PC-9 (cell line): ENCODE results near the gene NADSYN1. TPM values are rescaled to one million over a fixed set of nuclear protein-coding genes. Genes with fewer than 3 reads are reported as not detected.

Experiments
- BruUV-seq: library from RNA; stranded (reverse); fragments of 400-500 nt; replicated peaks from 2 replicates; lab custom pipeline; 2021; lab: Mats Ljungman, UMichigan
- CTCF ChIA-PET: fragments of 300-600 bp; sonication (Branson Sonifier 250); formaldehyde crosslinking; loops from one replicate; lab custom pipeline; 2022; ENCODE audit warnings: antibody characterized with exemption; lab: Charles Lee
- POLR2A ChIA-PET: fragments of 300-600 bp; sonication (Branson Sonifier 250); formaldehyde crosslinking; loops from one replicate; lab custom pipeline; 2022; ENCODE audit warnings: antibody characterized with exemption; ENCODE audit not compliant: unreplicated experiment; lab: Charles Lee
- DNase-seq, 2 experiments: peaks; one replicate each; pipeline versions ENCODE4 v3.0.0 to v3.0.0-alpha.2; 2015 to 2022; ENCODE audit warnings: mixed read lengths in 1 of 2
- H2AFZ ChIP-seq: fragments of 200-600 bp; sonication (generic); 2 replicates; pipeline ENCODE4 v1.8.1; 2017; ENCODE audit warnings: antibody characterized with exemption
- H3F3A ChIP-seq: fragments of 200-600 bp; sonication (generic); 2 replicates; pipeline ENCODE4 v1.8.1; 2017; ENCODE audit warnings: antibody characterized with exemption, mild to moderate bottlenecking, low read depth; ENCODE audit not compliant: insufficient read depth
- H3K27ac ChIP-seq: fragments of 200-600 bp; sonication (generic); 2 replicates; pipeline ENCODE4 v1.6.1; 2016; ENCODE audit warnings: mixed run types
- H3K27me3 ChIP-seq: fragments of 200-600 bp; sonication (generic); 2 replicates; pipeline ENCODE4 v1.6.1; 2016; ENCODE audit warnings: low read depth, mixed run types; ENCODE audit not compliant: insufficient read depth
- H3K36me3 ChIP-seq: fragments of 200-600 bp; sonication (generic); 2 replicates; pipeline ENCODE4 v1.6.1; 2016; ENCODE audit warnings: low read depth, mixed run types
- H3K4me1 ChIP-seq: fragments of 200-600 bp; sonication (generic); replicated peaks from 2 replicates; pipeline ENCODE4 v1.6.1; 2016; ENCODE audit warnings: mixed run types; ENCODE audit not compliant: insufficient read depth
- H3K4me2 ChIP-seq: fragments of 200-600 bp; sonication (generic); 2 replicates; pipeline ENCODE4 v1.6.1; 2017; ENCODE audit warnings: mixed run types
- H3K4me3 ChIP-seq: fragments of 200-600 bp; sonication (generic); 2 replicates; pipeline ENCODE4 v1.6.1; 2016; ENCODE audit warnings: mixed run types
- H3K79me2 ChIP-seq: fragments of 200-600 bp; sonication (generic); 2 replicates; pipeline ENCODE4 v1.6.1; 2017; ENCODE audit warnings: low read depth, mixed run types
- H3K9me2 ChIP-seq: fragments of 200-600 bp; sonication (generic); 2 replicates; pipeline ENCODE4 v1.8.1; 2017; ENCODE audit warnings: mild to moderate bottlenecking; ENCODE audit not compliant: insufficient read depth
- H3K9me3 ChIP-seq: fragments of 200-600 bp; sonication (generic); 2 replicates; pipeline ENCODE4 v1.8.1; 2016; ENCODE audit warnings: low read depth; ENCODE audit not compliant: insufficient read depth
- H4K20me1 ChIP-seq: fragments of 200-600 bp; sonication (generic); 2 replicates; pipeline ENCODE4 v1.8.1; 2017; ENCODE audit not compliant: insufficient read depth
- EZH2 ChIP-seq: fragments of 200-600 bp; sonication (generic); IDR thresholded peaks from 2 replicates; pipeline ENCODE4 v1.8.0; 2017; ENCODE audit warnings: antibody characterized with exemption, low read depth
- intact Hi-C: fragments of 100-400 bp; cut with micrococcal nuclease; formaldehyde crosslinking; loops from one replicate; pipeline ENCODE4 v1.10.0; 2022; ENCODE audit not compliant: unreplicated experiment
- total RNA-seq: library from RNA; stranded (reverse); gene quantifications from 2 replicates; pipeline ENCODE4 v1.2.3, GENCODE V29; 2021
- TF ChIP-seq, protein P1 (sequence below): fragments of 200-600 bp; sonication (generic); conservative IDR thresholded peaks from 2 replicates; pipeline ENCODE4 v1.6.1; 2017; ENCODE audit warnings: mixed run types, antibody characterized with exemption, mild to moderate bottlenecking, moderate library complexity

The NADSYN1 gene
- total RNA-seq, 1 experiment from 2014 or later: 118 TPM

DNA sequence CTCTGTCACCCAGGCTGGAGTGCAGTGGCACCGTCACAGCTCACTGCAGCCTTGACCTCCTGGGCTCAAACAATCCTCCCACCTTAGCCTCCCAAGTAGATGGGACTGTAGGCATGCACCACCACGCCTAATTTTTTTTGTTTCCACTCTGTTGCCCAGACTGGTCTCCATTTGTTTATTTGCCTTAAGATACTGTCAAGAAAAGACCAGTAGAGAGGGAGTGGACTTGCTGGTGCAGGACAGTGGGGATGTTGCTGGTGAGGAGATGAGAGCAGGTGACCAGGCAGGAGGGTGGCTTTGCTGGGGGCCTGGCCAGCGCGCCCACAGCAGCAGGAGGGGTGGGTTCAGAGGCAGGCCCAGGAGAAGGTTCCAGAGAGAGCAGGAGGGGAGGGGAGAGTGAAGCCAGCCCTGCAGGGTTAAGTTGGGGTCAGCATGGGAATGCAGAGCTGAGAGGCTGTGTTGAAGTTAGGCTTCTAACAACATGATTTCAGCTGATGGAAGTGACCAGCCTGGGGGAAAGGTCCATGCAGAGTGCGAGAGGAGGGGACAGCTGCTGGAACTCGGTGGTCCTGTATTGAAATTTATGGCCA, 35.8 kb downstream of the NADSYN1 start:
- Histone ChIP-seq H3K79me2 (no peaks in the 10 kb centered on the region), H3F3A (peaks cover 12% of the 10 kb centered on the region; the same call in 1 of the 2 replicates), H3K4me2 (peak overlapping the region; percentile 59), H3K4me1 (peaks cover 20% of the 10 kb centered on the region), H3K27ac (no peak overlapping the region), H3K4me3 (no peak overlapping the region), H4K20me1 (no peaks in the 10 kb centered on the region), H3K27me3 (no peaks in the 10 kb centered on the region), H3K36me3 (peaks cover 14% of the 10 kb centered on the region), H3K9me2 (no peaks in the 10 kb centered on the region), H3K9me3 (no peaks in the 10 kb centered on the region), H2AFZ (no peak overlapping the region)
- ChIA-PET CTCF (interaction anchor here (0.6 kb wide), 1 partner anchor 24 kb away, joined by 3 read pairs; no protein-coding TSS in a partner anchor), POLR2A (no interaction called here)
- intact Hi-C loops: no loop called here
- DNase-seq: peak in 1 of 2 experiments; percentile 36
- no peak for TF ChIP-seq EZH2
- TF ChIP-seq, protein P1, sequence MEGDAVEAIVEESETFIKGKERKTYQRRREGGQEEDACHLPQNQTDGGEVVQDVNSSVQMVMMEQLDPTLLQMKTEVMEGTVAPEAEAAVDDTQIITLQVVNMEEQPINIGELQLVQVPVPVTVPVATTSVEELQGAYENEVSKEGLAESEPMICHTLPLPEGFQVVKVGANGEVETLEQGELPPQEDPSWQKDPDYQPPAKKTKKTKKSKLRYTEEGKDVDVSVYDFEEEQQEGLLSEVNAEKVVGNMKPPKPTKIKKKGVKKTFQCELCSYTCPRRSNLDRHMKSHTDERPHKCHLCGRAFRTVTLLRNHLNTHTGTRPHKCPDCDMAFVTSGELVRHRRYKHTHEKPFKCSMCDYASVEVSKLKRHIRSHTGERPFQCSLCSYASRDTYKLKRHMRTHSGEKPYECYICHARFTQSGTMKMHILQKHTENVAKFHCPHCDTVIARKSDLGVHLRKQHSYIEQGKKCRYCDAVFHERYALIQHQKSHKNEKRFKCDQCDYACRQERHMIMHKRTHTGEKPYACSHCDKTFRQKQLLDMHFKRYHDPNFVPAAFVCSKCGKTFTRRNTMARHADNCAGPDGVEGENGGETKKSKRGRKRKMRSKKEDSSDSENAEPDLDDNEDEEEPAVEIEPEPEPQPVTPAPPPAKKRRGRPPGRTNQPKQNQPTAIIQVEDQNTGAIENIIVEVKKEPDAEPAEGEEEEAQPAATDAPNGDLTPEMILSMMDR: no peak
- BruUV-seq: no TSS peak

DNA sequence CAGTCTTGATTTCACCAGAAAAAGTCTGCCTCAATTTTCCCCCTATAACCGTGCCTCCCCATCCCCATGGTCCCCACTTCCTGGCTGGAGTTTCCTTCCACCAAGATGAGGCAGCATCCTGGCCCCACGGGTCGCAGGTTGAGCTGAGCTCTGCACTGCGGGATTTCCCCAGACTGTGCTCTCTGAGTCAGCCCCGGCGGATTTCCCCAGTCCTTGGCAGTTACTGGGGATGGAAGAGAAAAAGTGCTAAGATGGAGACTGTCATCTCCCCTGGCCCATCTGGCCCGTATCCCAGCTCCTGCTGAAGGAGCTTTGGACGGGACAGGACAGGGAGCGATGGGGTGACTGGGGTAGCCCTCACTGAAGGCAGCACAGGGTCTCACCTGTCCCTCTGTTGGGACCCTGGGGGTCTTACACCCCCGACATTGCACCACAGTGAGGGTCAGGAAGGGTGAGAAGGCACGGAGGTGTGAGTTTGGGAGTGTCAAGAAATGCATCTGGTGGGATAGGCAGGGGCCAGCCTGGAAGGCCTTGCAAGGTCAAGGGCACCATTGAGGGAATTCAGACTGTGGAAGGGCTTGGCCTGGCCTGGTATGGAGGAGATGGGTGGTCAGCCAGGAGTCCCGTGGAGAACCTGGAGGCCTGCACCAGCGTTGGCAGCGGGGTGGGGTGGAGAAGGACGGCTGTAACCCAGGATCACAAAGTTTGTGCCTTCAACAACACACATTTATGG, 36.5 kb downstream of the NADSYN1 start:
- H3K27me3 ChIP-seq: no peaks in the 10 kb centered on the region
- H3K4me2 ChIP-seq: no peak overlapping the region
- DNase-seq: peak in 1 of 2 experiments; percentile 35
- H3K9me2 ChIP-seq: no peaks in the 10 kb centered on the region
- intact Hi-C loops: no loop called here
- peaks cover 9% of the 10 kb centered on the region for H3K36me3 ChIP-seq
- TF ChIP-seq, protein P1: no peak
- no peak for TF ChIP-seq EZH2
- peaks cover 20% of the 10 kb centered on the region for H3K4me1 ChIP-seq
- H3K27ac ChIP-seq: no peak overlapping the region
- no TSS peak for BruUV-seq
- H3K79me2 ChIP-seq: no peaks in the 10 kb centered on the region
- ChIA-PET POLR2A (no interaction called here), CTCF (no interaction called here)
- H3K4me3 ChIP-seq: no peak overlapping the region
- no peak overlapping the region for H2AFZ ChIP-seq
- no peaks in the 10 kb centered on the region for H3K9me3 ChIP-seq
- H3F3A ChIP-seq: peaks cover 12% of the 10 kb centered on the region; the same call in 1 of the 2 replicates
- no peaks in the 10 kb centered on the region for H4K20me1 ChIP-seq

DNA sequence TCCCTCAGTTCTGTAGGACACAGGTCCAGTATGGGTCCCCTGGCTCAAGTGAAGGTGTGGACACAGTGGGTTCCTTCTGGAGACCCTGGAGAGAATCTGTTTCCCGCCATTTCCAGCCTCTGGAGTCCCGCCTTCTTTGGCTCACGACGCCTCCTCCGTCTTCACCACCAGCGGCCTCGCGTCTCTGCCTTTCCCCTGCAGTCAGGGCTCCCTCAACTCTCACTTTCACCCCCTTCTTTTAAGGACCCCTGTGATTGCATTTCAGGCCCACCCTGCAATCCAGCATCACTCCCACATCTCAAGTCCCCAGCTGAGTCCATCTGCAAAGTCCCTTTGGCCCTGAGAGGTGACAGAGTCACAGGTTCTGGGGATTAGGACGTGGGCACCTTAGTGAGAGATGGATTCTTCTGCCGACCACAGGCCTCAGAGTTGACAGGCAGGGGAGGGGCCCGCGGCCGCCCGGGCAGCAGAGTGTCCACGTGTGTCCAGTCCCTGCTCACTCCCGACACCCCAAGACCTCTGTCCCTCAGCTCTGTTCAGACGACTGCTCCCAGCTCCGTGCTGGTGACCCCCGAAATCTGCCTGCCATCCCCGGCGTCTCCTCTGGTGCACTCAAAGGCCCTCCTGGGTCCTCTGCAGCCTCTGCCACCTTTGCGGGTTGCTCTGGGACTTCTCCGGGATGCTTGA, 37.2 kb downstream of the NADSYN1 start:
- no TSS peak for BruUV-seq
- H3K4me3 ChIP-seq: no peak overlapping the region
- intact Hi-C loops: no loop called here
- H3K4me1 ChIP-seq: peaks cover 20% of the 10 kb centered on the region
- peaks cover 12% of the 10 kb centered on the region; the same call in 1 of the 2 replicates for H3F3A ChIP-seq
- peak in 1 of 2 experiments; percentile 1 for DNase-seq
- H4K20me1 ChIP-seq: no peaks in the 10 kb centered on the region
- no peaks in the 10 kb centered on the region for H3K27me3 ChIP-seq
- ChIA-PET CTCF (no interaction called here), POLR2A (no interaction called here)
- no peak overlapping the region for H2AFZ ChIP-seq
- H3K27ac ChIP-seq: no peak overlapping the region
- H3K9me2 ChIP-seq: no peaks in the 10 kb centered on the region
- no peak overlapping the region for H3K4me2 ChIP-seq
- TF ChIP-seq EZH2: no peak
- TF ChIP-seq, protein P1: no peak
- no peaks in the 10 kb centered on the region for H3K79me2 ChIP-seq
- H3K36me3 ChIP-seq: peaks cover 14% of the 10 kb centered on the region
- H3K9me3 ChIP-seq: no peaks in the 10 kb centered on the region
